DOHH2 (cell line): ENCODE data around the gene NDUFS7.

ENCODE experiments used
- H3F3A ChIP-seq: fragments of 200-600 bp; sonication (generic), shearing (Covaris generic); 2 replicates; pipeline ENCODE4 v1.6.0; 2016; ENCODE audit warnings: antibody characterized with exemption, mild to moderate bottlenecking; ENCODE audit not compliant: control insufficient read depth, insufficient read depth
- H3K27ac ChIP-seq: fragments of 200-600 bp; sonication (generic); 2 replicates; pipeline ENCODE4 v1.5.1; 2014; ENCODE audit warnings: low read depth, mild to moderate bottlenecking, low read length, moderate library complexity
- H3K27me3 ChIP-seq: fragments of 200-600 bp; sonication (generic); 2 replicates; pipeline ENCODE4 v1.6.1; 2014; ENCODE audit warnings: mild to moderate bottlenecking, low read length, mixed read lengths; ENCODE audit not compliant: control insufficient read depth
- H3K36me3 ChIP-seq: fragments of 200-600 bp; sonication (generic); 2 replicates; pipeline ENCODE4 v1.6.1; 2014; ENCODE audit warnings: mild to moderate bottlenecking, low read length, moderate library complexity, mixed read lengths; ENCODE audit not compliant: control insufficient read depth
- H3K4me1 ChIP-seq: fragments of 200-600 bp; sonication (generic); 2 replicates; pipeline ENCODE4 v1.6.1; 2014; ENCODE audit warnings: mild to moderate bottlenecking, low read length, mixed read lengths; ENCODE audit not compliant: control insufficient read depth
- H3K4me2 ChIP-seq: fragments of 200-600 bp; sonication (generic); 2 replicates; pipeline ENCODE4 v1.6.0; 2014; ENCODE audit warnings: mild to moderate bottlenecking, low read length, moderate library complexity
- H3K4me3 ChIP-seq: fragments of 200-600 bp; sonication (generic); 2 replicates; pipeline ENCODE4 v1.5.1; 2014; ENCODE audit warnings: mild to moderate bottlenecking, low read length, mixed read lengths
- H3K79me2 ChIP-seq: fragments of 200-600 bp; sonication (generic); 2 replicates; pipeline ENCODE4 v1.6.1; 2014; ENCODE audit warnings: mild to moderate bottlenecking, low read length, mixed read lengths; ENCODE audit not compliant: control insufficient read depth
- H3K9me2 ChIP-seq: fragments of 200-600 bp; sonication (generic); replicated peaks from 2 replicates; pipeline ENCODE4 v1.6.1; 2014; ENCODE audit warnings: mild to moderate bottlenecking, low read length, mixed read lengths; ENCODE audit not compliant: control insufficient read depth
- H3K9me3 ChIP-seq: fragments of 200-600 bp; sonication (generic); 2 replicates; pipeline ENCODE4 v1.6.1; 2014; ENCODE audit warnings: antibody characterized with exemption, low read length, mixed read lengths; ENCODE audit not compliant: control insufficient read depth, insufficient read depth
- H4K20me1 ChIP-seq: fragments of 200-600 bp; sonication (generic); 2 replicates; pipeline ENCODE4 v1.6.0; 2014; ENCODE audit warnings: low read depth, mild to moderate bottlenecking, antibody characterized with exemption, low read length, moderate library complexity; ENCODE audit not compliant: control insufficient read depth, insufficient read depth
- EZH2phosphoT487 ChIP-seq: fragments of 200-600 bp; sonication (generic); IDR thresholded peaks from 2 replicates; pipeline ENCODE4 v1.6.1; 2017; ENCODE audit warnings: borderline replicate concordance, mild to moderate bottlenecking, antibody characterized with exemption, low read length, moderate library complexity, mixed read lengths
- TF ChIP-seq, protein P1 (sequence below): fragments of 200-600 bp; sonication (generic); IDR thresholded peaks from one replicate; pipeline ENCODE4 v1.5.1; 2014; ENCODE audit warnings: antibody characterized with exemption, mild to moderate bottlenecking, low read depth, low read length; ENCODE audit not compliant: poor library complexity, severe bottlenecking

The NDUFS7 gene

DNA sequence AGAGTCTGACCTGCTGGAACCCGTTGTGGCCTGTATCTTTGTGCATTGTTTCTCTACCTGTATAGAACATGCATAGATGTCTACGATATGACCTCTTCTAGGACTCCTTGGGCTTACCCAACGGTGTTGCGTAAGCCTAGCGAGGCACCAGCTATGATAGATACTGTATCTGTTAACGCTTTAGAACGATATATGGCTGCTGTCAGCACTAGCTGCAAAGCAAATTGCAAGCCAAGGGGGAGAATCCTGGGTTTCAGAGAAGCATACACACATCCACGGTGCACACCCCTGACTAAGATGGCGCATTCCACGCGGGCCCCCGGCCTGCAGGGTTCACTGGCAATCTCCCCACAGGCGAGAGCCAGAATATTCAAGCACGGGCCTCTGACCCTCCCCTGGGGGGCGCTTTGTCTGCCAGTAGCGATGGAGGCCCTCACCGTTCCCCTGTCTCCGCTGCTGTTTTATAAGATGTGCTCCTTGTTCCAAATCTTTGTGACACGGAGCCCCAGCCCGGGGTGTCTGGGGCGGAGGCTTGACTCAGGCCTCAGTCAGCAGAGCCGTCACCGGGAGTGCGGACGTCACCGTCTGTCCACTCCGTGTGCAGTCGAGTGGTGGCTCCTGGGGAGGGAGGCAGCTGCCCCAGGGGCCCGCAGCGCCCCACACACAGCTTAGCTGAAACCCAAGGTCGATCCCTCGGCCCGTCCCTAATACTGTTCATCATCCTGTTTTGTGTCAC is 41.6 kb downstream of the NDUFS7 start:
- H3K9me2 ChIP-seq, result no peaks in the 10 kb centered on the region
- peaks cover 97% of the 10 kb centered on the region for H3K36me3 ChIP-seq
- H3K4me1 ChIP-seq, result no peaks in the 10 kb centered on the region
- H3K79me2 ChIP-seq, result peaks cover 65% of the 10 kb centered on the region
- no peak overlapping the region for H3K4me3 ChIP-seq
- H3K27me3 ChIP-seq, result no peaks in the 10 kb centered on the region
- no peak overlapping the region for H3K27ac ChIP-seq
- TF ChIP-seq, protein P1, sequence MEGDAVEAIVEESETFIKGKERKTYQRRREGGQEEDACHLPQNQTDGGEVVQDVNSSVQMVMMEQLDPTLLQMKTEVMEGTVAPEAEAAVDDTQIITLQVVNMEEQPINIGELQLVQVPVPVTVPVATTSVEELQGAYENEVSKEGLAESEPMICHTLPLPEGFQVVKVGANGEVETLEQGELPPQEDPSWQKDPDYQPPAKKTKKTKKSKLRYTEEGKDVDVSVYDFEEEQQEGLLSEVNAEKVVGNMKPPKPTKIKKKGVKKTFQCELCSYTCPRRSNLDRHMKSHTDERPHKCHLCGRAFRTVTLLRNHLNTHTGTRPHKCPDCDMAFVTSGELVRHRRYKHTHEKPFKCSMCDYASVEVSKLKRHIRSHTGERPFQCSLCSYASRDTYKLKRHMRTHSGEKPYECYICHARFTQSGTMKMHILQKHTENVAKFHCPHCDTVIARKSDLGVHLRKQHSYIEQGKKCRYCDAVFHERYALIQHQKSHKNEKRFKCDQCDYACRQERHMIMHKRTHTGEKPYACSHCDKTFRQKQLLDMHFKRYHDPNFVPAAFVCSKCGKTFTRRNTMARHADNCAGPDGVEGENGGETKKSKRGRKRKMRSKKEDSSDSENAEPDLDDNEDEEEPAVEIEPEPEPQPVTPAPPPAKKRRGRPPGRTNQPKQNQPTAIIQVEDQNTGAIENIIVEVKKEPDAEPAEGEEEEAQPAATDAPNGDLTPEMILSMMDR, result no peak
- no peak for TF ChIP-seq EZH2phosphoT487
- no peak overlapping the region for H3K4me2 ChIP-seq
- no peaks in the 10 kb centered on the region for H3K9me3 ChIP-seq
- no peaks in the 10 kb centered on the region for H3F3A ChIP-seq
- no peaks in the 10 kb centered on the region; the same call in 1 of the 2 replicates for H4K20me1 ChIP-seq

DNA sequence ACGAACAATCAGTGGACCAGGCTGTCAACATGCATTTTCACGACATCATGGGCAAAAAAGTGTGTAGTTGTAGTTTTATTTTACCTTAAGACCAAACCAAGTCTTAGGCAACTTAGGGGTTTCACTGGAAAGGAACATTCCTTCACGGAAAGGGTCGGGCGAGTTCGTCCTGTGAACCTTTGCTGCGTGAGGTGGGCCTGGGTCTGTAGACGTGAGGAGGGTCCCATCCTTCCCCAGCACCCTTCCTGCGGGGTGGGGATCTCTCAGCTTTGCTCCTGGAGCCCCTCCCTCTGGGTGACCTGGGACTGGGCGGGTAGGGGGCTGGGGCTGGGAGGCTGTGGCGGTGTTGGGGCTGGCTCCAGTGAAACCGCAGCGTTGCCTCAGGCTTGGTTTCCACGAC is 42.2 kb downstream of the NDUFS7 start:
- H3K27ac ChIP-seq, result no peak overlapping the region
- no peaks in the 10 kb centered on the region; the same call in 1 of the 2 replicates for H4K20me1 ChIP-seq
- H3K36me3 ChIP-seq, result peaks cover 93% of the 10 kb centered on the region
- TF ChIP-seq EZH2phosphoT487, result no peak
- TF ChIP-seq, protein P1, result no peak
- H3K9me2 ChIP-seq, result no peaks in the 10 kb centered on the region
- no peaks in the 10 kb centered on the region for H3K4me1 ChIP-seq
- no peak overlapping the region for H3K4me3 ChIP-seq
- no peaks in the 10 kb centered on the region for H3F3A ChIP-seq
- H3K9me3 ChIP-seq, result no peaks in the 10 kb centered on the region
- peaks cover 59% of the 10 kb centered on the region for H3K79me2 ChIP-seq
- H3K4me2 ChIP-seq, result no peak overlapping the region
- no peaks in the 10 kb centered on the region for H3K27me3 ChIP-seq

DNA sequence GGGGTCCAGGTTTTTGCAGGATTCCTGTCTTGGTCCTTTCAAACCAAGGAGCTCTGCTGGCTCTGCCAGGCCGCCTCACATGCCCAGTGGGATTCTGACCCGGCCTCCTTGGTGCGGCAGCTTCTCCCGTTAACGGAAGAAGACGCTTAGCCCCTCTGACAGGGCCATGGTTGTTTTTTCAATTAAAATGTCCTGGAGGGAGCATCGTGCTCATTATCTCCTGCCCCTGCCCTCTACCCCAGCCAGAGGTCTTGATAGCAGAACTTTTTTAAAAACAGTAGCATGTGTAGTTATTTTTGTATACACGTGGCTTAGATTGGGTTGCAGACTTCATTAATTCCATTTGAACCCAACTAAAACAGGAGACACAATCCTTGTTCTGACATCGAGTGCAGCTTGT is 43.0 kb downstream of the NDUFS7 start:
- TF ChIP-seq, protein P1, result no peak
- no peak for TF ChIP-seq EZH2phosphoT487
- Histone ChIP-seq H3K9me2 (no peaks in the 10 kb centered on the region), H3K4me1 (no peaks in the 10 kb centered on the region), H3K4me2 (no peak overlapping the region), H4K20me1 (no peaks in the 10 kb centered on the region; the same call in 1 of the 2 replicates), H3K27me3 (no peaks in the 10 kb centered on the region), H3F3A (no peaks in the 10 kb centered on the region), H3K36me3 (peaks cover 89% of the 10 kb centered on the region), H3K4me3 (no peak overlapping the region), H3K9me3 (no peaks in the 10 kb centered on the region), H3K27ac (no peak overlapping the region), H3K79me2 (peaks cover 51% of the 10 kb centered on the region)
